ENCODE data around the gene PCDHA6.
"Not testable (repeated sequence)": the region's sequence is repeated elsewhere in the genome, so short reads cannot be mapped to it uniquely, and the experiment has no call there.

Gene PCDHA6

DNA sequence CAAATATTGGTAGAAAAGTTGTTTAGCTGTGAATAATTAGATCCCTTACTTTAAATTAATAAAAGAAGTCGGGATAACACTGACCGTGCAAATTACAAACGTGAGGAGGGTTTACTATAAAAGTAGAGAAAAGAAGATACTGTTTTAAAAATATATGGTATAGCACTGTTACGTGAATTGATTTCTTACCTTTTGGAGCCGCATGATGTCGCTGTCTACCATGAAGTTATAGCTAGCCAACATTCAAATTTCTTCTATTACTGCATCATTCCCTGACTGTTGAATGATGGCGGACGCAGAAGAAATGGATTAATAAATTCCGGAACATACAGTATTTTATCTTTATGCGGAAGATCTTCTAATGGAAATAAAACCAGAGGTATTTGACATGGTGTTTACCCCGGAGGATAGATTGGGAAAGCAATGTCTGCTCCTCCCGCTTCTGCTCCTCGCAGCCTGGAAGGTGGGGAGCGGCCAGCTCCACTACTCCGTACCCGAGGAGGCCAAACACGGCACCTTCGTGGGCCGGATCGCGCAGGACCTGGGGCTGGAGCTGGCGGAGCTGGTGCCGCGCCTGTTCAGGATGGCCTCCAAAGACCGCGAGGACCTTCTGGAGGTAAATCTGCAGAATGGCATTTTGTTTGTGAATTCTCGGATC, at the start of gene PCDHA6:
TSS of gene PCDHA6 (plus strand) at position 257 of the 658 bp plus-strand sequence. CDS start at position 389, 132 bp downstream.
- peak; percentile 99 for FAIRE-seq

DNA sequence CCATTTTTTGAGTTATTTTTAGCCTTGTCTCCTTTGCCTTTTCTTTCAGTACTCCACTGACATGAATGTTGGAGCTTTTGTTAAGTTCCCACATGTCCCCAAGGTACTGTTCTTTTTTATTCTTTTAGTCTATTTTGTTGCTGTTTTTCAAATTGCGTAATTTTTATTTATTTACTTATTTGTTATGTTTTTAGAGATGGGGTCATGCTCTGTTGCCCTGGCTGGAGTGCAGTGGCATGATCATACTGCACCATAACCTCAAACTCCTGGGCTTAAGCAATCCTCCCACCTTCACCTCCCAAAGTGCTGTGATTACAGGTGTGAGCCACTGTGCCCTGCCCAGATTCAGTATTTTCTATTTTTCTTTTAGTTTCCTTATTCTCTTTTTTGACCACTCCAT, 47.2 kb upstream of the PCDHA6 start:
- FAIRE-seq = no peak

GRCh38 chr5:140785905-140786686, 41.7 kb upstream of the PCDHA6 start, which contains the start of gene PCDHA1:
TSS of gene PCDHA1 (plus strand) at chr5:140786140.
- FAIRE-seq = no peak

DNA sequence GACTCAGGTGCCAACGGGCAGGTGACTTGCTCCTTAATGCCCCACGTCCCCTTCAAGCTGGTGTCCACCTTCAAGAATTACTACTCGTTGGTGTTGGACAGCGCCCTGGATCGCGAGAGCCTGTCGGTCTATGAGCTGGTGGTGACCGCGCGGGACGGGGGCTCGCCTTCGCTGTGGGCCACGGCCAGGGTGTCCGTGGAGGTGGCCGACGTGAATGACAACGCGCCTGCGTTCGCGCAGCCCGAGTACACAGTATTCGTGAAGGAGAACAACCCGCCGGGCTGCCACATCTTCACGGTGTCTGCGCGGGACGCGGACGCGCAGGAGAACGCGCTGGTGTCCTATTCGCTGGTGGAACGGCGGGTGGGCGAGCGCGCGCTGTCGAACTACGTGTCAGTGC, 40.3 kb upstream of the PCDHA6 start:
- FAIRE-seq = not testable (repeated sequence)

DNA sequence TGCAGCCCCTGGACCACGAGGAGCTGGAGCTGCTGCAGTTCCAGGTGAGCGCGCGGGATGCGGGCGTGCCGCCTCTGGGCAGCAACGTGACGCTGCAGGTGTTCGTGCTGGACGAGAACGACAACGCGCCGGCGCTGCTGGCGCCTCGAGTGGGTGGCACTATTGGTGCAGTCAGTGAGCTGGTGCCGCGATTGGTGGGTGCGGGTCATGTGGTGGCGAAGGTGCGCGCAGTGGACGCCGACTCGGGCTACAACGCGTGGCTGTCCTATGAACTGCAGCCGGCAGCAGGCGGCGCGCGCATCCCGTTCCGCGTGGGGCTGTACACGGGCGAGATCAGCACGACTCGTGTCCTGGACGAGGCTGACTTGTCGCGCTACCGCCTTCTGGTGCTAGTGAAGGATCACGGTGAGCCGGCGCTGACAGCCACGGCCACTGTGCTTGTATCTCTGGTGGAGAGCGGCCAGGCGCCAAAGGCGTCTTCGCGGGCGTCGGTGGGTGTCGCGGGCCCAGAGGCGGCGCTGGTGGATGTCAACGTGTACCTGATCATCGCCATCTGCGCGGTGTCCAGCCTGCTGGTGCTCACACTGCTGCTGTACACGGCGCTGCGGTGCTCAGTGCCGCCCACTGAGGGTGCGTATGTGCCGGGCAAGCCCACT, 39.8 kb upstream of the PCDHA6 start:
- FAIRE-seq = not testable (repeated sequence)

DNA sequence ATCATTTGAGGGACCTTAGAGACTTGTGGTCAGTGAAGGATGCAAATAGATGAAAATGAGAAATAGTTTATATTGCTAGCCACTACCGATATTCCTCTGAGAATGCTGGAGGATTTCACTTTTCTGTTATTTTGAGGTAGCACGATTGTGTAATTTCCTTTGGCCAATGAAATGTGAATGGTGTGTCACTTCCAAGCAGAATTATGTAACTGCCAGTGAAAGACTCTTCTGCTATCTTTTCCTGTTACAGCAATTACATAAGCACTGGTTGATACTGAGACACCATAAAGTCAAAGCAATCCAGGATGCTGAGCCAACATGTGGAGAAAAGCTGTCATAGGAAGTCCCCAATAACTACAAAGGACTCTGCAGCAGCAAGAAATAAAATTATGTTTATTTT, 36.7 kb upstream of the PCDHA6 start:
- FAIRE-seq = no peak

DNA sequence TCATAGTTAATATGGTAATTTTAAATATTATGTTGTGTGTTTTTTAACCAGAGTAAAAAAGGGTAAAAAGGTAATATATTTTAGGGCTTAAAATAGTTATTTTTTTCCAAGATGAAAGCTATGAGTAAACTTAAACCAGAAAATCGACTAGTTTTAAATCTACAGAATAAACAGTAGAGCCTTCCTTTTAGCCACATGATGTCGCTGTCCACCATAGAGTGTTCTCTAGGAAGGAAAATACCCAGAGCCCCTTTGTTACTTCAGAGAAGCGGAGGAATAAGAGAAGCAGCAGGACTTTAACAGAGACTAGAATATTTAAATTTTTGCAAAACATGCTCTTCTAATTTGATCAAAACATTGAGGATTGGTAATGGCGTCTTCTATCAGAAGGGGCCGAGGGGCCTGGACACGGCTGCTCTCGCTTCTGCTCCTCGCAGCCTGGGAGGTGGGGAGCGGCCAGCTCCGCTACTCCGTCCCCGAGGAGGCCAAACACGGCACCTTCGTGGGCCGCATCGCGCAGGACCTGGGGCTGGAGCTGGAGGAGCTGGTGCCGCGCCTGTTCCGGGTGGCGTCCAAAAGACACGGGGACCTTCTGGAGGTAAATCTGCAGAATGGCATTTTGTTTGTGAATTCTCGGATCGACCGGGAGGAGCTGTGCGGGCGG, 33.0 kb upstream of the PCDHA6 start, which contains the start of gene PCDHA2:
TSS of gene PCDHA2 (plus strand) at position 258 of the 664 bp plus-strand sequence.
- peak; percentile 93 for FAIRE-seq

GRCh38 chr5:140795259-140795641, 32.5 kb upstream of the PCDHA6 start:
- FAIRE-seq = no peak

GRCh38 chr5:140796072-140796717, 31.6 kb upstream of the PCDHA6 start:
- not testable (repeated sequence) for FAIRE-seq

DNA sequence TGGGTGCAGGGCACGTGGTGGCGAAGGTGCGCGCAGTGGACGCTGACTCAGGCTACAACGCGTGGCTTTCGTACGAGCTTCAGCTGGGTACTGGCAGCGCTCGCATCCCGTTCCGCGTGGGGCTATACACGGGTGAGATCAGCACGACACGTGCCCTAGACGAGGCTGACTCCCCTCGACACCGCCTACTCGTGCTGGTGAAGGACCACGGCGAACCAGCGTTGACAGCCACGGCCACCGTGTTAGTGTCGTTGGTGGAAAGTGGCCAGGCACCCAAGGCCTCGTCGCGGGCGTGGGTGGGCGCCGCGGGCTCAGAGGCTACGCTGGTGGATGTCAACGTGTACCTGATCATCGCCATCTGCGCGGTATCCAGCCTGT, 31.1 kb upstream of the PCDHA6 start:
- no peak for FAIRE-seq

- no peak for FAIRE-seq
These were observed 26.8 kb upstream of the PCDHA6 start, which contains the start of gene PCDHA3 for GRCh38 chr5:140800816-140801493. TSS of gene PCDHA3 (plus strand) at chr5:140801057.

- FAIRE-seq = no peak
These were observed 26.3 kb upstream of the PCDHA6 start for GRCh38 chr5:140801494-140801841.

DNA sequence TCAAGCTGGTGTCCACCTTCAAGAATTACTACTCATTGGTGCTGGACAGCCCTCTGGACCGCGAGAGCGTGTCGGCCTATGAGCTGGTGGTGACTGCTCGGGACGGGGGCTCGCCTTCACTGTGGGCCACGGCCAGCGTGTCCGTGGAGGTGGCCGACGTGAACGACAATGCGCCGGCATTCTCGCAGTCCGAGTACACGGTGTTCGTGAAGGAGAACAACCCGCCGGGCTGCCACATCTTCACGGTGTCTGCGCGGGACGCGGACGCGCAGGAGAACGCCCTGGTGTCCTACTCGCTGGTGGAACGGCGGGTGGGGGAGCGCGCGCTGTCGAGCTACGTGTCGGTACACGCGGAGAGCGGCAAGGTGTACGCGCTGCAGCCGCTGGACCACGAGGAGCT, 25.4 kb upstream of the PCDHA6 start:
- not testable (repeated sequence) for FAIRE-seq

- FAIRE-seq = no peak
These were observed 24.9 kb upstream of the PCDHA6 start for GRCh38 chr5:140802781-140803271.

GRCh38 chr5:140806834-140807775, 20.7 kb upstream of the PCDHA6 start, which contains the start of gene PCDHA4:
TSS of gene PCDHA4 (plus strand) at chr5:140807068.
- peak; percentile 96 for FAIRE-seq

GRCh38 chr5:140808241-140808888, 19.4 kb upstream of the PCDHA6 start:
- not testable (repeated sequence) for FAIRE-seq

- no peak for FAIRE-seq
These were observed 18.9 kb upstream of the PCDHA6 start for GRCh38 chr5:140808889-140809291.

- FAIRE-seq = peak; percentile 95
These were observed 6.1 kb upstream of the PCDHA6 start, which contains the start of gene PCDHA5 for GRCh38 chr5:140821375-140822280. TSS of gene PCDHA5 (plus strand) at chr5:140821613.

GRCh38 chr5:140822281-140822629, 5.5 kb upstream of the PCDHA6 start:
- peak; percentile 14 for FAIRE-seq
